ENCODE data around the gene HOXC6. TPM values are rescaled to one million over a fixed set of nuclear protein-coding genes. Genes with fewer than 3 reads are reported as not detected.

The HOXC6 gene
- total RNA-seq, 1 experiment from 2014 or later: 2.8 TPM

Small RNA genes within 50 kb of the gene (microRNA-seq; reads per million reads assigned to microRNA genes)
- gene MIR196A2 (ENCODE audit: unreplicated experiment): 112 reads per million, percentile 64 among the genes with 10 or more reads in this experiment
- 172 reads per million, percentile 68 among the genes with 10 or more reads in this experiment for gene MIR615 (ENCODE audit: unreplicated experiment)

Other genes starting within 250 kb of the HOXC6 start
- gene HOXC13, start 89.6 kb upstream of the HOXC6 start, total RNA-seq (2014; rRNA removed): 7.8 and 9.0 TPM in 2 replicates
- gene HOXC12, start 73.5 kb upstream of the HOXC6 start, total RNA-seq (2014; rRNA removed): 0.33 and 1.2 TPM in 2 replicates
- 0.84 and 1.2 TPM in 2 replicates for gene HOXC11, start 55.3 kb upstream of the HOXC6 start, total RNA-seq (2014; rRNA removed)
- 3.5 and 4.3 TPM in 2 replicates for gene HOTAIR, start 53.5 kb upstream of the HOXC6 start, total RNA-seq (2014; rRNA removed)
- gene HOXC10, start 43.3 kb upstream of the HOXC6 start, total RNA-seq (2014; rRNA removed): 0.69 and 2.9 TPM in 2 replicates
- gene HOXC9, start 28.3 kb upstream of the HOXC6 start, total RNA-seq (2014; rRNA removed): 1.5 and 1.8 TPM in 2 replicates
- 1.1 and 2.4 TPM in 2 replicates for gene HOXC8, start 19.5 kb upstream of the HOXC6 start, total RNA-seq (2014; rRNA removed)
- gene HOXC5, start 4.6 kb downstream of the HOXC6 start, total RNA-seq (2014; rRNA removed): 0.26 and 0.29 TPM in 2 replicates
- 1.8 and 2.6 TPM in 2 replicates for gene HOXC4, start 25.4 kb downstream of the HOXC6 start, total RNA-seq (2014; rRNA removed)
- 69.8 and 93.5 TPM in 2 replicates for gene SMUG1, start 160.5 kb downstream of the HOXC6 start, total RNA-seq (2014; rRNA removed)

All from PC-3 (cell line).